NOMO-1 treated with DMSO at 0.1 percent for 48 hours (cell line): Measurements from ENCODE around the gene MGST3.
"Not testable (repeated sequence)": the region's sequence is repeated elsewhere in the genome, so short reads cannot be mapped to it uniquely, and the experiment has no call there.

ENCODE experiments used
- DNase-seq: peaks from one replicate; lab custom pipeline; 2025; ENCODE audit not compliant: unreplicated experiment; lab: John Stamatoyannopoulos, UW

The MGST3 gene

GRCh38 chr1:165650981-165651625 lies 20.1 kb downstream of the MGST3 start:
- DNase-seq = no peak

GRCh38 chr1:165658766-165659580 lies 27.9 kb downstream of the MGST3 start:
- not testable (repeated sequence) for DNase-seq

- no peak for DNase-seq
Observed at GRCh38 chr1:165659581-165659895, 28.5 kb downstream of the MGST3 start.

GRCh38 chr1:165661703-165662102 lies 30.7 kb downstream of the MGST3 start:
- no peak for DNase-seq

- no peak for DNase-seq
Observed at GRCh38 chr1:165662186-165662585, 31.2 kb downstream of the MGST3 start.

GRCh38 chr1:165666152-165666825 lies 35.3 kb downstream of the MGST3 start:
- peak; percentile 77 for DNase-seq

GRCh38 chr1:165668184-165668583 lies 37.1 kb downstream of the MGST3 start:
- no peak for DNase-seq

GRCh38 chr1:165671526-165671925 lies 40.5 kb downstream of the MGST3 start:
- peak; percentile 20 for DNase-seq

- no peak for DNase-seq
Observed at GRCh38 chr1:165674599-165674998, 43.6 kb downstream of the MGST3 start.

GRCh38 chr1:165675794-165676193 lies 44.8 kb downstream of the MGST3 start:
- no peak for DNase-seq

GRCh38 chr1:165678509-165678908 lies 47.5 kb downstream of the MGST3 start:
- DNase-seq = no peak

GRCh38 chr1:165679282-165680036 lies 48.4 kb downstream of the MGST3 start:
- DNase-seq = no peak

GRCh38 chr1:165680303-165680702 lies 49.3 kb downstream of the MGST3 start:
- no peak for DNase-seq

GRCh38 chr1:165680773-165681172 lies 49.7 kb downstream of the MGST3 start:
- not testable (repeated sequence) for DNase-seq

GRCh38 chr1:165683848-165684485 lies 52.9 kb downstream of the MGST3 start:
- no peak for DNase-seq

GRCh38 chr1:165686121-165686970 lies 55.3 kb downstream of the MGST3 start:
- DNase-seq = no peak

GRCh38 chr1:165686971-165687433 lies 56.0 kb downstream of the MGST3 start:
- no peak for DNase-seq

- DNase-seq = no peak
Observed at GRCh38 chr1:165688046-165688445, 57.0 kb downstream of the MGST3 start.

GRCh38 chr1:165695031-165695430 lies 64.0 kb downstream of the MGST3 start:
- peak; percentile 9 for DNase-seq

GRCh38 chr1:165696625-165697100 lies 65.6 kb downstream of the MGST3 start:
- DNase-seq = peak; percentile 12
